ENCODE measurements around the gene ERCC8.
"Not testable (repeated sequence)": the region's sequence is repeated elsewhere in the genome, so short reads cannot be mapped to it uniquely, and the experiment has no call there.

Gene ERCC8

DNA sequence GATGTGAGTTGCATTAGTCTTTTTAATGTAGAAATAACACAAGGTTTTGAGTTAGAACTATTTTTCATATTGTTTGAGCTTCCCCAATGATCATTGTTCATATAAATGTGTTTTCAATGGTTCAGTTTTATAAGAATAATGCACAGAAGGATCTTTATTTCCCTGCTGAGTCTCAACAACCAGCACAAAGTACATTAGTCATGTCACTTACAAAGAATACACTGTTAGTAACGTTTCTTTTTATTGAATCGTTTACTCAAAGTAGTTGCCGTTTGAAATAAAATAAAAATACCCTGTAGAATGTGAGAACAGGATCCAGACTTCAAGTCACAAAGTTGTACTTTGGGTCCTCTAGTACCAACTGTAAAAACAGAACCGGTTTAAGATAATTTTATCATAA is 41.5 kb downstream of the ERCC8 start:
- no peak for DNase-seq

DNA sequence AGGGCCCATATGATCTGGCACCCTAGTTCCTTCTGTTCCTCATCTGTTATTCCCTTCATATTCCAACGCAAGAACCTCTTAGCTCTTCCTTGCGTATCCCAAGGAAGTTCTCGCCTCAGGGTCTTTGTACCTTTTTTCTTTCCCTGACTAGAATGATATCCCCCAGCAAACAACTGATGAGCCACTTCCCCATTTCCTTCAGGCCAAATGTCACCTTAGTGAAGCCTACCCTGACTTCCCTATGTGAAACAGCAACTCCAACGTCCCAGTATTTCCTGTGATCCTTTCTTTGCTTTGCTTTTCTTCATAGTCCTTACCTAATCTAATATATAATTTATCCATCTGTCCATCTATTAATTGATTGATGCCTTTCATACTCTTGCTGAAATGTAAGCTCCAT is 47.9 kb downstream of the ERCC8 start:
- no peak for DNase-seq

DNA sequence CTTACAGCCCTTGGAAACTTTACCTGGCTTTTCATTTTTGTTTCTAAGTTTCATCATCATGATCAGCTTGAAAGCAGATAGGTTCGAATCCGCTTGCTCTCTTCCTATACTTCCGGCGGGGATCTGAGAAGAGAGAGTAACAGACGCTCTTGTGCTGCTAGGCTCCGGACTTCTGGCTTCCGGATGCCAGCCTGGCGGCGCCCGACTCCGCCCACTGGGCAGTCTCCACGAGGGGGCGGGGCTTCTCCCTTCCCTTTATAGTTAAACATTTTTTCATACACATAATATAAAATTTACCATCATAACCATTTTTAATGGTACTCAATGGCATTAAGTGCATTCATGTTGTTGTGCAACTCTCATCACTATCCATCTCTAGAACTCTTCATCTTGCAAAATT is 51.3 kb downstream of the ERCC8 start:
- no peak for DNase-seq

DNA sequence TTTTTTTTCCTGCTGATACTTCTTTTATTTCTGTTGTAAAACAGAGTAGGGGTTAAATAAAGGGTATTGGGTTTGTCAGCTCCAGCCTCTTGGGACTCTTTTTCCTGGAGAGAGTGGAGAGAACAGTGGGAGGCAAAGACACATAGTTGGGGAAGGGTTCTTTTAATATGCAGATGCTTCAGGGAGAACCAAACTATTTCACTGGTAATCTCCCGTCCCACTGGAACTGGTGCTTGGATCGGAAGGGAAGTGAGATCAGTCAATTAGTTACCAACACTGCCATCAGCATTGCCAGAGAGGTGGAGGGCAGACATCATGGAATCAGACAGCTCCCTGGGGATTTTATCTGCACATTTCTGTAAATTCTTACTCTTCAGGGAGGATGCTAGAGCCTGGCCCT is 53.2 kb downstream of the ERCC8 start:
- no peak for DNase-seq

DNA sequence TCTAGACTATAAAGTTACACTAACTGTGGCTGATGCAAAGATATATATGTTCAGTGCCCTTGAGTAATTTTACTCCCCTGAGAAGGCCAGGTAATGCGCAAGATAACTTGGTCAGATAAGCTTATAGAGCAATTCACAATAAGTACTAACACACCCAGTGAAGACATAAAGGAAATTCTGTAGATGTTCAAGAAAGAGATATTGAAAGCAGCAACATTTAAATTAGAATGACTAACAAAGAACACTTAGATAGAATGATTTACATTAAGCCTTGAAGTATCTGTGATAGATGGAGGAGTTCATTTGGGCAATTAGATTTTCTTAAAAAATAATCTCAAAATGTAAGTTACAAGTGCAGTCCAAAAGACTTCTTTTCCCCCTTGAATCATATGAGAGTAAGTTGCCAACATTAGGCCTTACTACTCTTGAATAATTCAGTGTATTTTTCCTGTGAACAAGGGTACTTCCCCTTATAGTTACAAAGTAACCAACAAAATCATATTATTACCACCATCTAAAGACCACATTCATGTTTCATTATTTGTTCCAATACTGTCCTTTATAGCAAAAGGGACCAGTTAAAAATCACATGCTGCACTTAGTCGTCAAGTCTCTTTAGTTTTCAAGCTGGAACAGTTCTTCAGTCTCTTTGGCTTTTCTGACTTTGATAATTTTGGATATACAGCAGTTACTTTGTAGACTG is 56.4 kb downstream of the ERCC8 start:
- DNase-seq = no peak

DNA sequence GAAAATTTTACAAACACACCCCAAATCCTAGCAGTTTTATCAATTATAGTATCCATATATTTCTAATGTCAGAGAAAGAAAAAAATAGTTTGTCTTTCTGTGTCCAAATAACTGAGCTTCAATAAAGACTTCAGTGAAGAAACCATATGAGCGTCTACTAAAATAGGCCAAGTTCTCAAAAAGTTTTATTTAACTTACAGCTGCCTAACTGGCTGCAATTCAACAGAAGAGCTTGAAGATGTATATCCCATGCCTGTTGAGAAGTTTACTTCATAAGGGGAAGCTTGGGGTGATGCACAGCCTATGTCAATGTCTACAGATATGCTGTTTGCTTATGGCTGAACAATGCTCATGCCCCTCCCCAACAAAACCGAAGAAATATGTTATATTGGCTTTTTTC is 57.1 kb downstream of the ERCC8 start:
- DNase-seq = no peak

DNA sequence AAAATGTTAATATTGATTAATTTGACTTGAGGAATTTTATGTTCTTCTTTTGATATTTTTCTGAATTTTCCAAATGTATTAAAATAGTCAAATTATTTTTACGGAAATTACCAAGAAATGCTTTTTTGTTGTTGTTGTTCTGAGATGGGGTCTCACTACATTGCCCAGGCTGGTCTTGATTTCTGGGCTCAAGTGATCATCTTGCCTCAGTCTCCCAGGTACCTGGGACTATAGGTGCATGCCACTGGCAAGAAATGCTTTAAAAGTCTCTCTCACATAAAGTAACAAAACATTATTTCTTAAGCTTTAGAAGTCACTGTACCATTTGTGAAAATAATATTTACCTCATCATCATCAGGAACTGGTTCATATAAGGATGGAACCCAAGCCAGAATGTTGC is 57.8 kb downstream of the ERCC8 start:
- no peak for DNase-seq

DNA sequence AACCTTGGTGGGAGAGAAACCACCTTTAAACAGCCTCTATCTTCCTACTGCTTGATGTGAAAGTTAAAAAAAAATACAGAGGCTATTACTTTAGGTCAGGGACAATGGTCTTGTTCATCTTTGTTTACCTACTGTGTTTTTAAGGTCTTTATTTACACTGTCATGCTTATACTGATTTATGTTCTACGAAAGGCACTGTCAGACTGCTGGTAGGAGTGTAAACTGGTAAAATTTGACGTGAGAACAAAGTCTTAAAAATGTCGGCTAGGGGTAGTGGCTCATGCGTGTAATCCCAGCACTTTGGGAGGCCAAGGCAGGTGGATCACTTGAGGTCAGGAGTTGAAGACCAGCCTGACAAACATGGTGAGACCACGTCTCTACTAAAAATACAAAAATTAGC is 58.7 kb downstream of the ERCC8 start:
- DNase-seq = no peak

DNA sequence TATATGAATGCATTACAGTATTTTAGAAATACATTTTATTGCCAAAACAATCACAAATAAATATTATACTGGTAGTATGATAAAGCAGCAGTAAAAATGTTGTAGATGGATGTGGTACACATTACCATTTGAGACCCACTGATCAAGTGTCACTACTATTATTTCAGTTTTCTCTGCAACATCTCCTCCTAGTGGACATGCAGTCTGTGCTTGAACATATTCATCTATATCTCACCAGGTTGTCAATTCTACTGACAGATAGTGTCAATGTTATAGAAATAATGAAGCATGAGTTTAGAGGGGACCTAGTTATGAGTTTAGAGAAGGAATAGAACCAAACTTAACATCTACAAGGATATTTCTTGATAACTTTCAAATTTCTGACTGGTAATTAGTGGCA is 61.6 kb downstream of the ERCC8 start:
- no peak for DNase-seq

DNA sequence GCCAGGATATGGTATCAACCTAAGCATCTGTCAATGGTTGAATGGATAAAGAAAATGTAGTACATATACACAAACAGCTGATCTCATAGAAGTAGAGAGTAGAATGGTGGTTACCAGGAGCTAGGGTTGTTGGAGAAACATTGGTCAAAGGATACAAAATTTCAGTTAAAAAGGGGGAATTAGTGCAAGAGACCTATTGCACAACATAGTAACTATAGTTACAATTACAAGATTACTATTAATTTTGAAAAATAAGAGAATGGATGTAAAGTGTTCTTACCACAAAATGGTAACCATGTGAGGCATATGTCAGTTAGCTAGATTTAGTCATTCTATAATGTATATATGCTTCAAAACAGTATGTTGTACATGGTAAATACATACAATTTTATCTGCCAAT is 72.0 kb downstream of the ERCC8 start:
- no peak for DNase-seq

DNA sequence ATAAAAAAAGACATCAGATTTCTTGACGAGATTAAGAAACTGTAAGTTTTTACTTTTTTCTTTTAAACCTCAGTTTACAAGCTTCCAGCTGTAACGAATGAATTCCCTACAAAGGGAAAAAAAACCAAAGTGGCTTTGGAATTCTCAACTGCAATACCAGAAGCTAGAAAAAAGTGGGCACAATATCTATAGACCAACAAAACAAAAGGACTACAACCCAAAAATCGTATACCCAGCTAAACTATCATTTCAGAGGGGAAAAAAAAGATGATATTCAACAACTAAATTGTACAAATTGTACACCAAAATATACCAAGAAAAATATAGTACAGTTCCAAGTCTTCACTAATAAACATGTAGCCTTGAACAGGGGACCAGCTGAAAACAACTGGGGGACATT is 74.0 kb downstream of the ERCC8 start:
- DNase-seq = no peak

DNA sequence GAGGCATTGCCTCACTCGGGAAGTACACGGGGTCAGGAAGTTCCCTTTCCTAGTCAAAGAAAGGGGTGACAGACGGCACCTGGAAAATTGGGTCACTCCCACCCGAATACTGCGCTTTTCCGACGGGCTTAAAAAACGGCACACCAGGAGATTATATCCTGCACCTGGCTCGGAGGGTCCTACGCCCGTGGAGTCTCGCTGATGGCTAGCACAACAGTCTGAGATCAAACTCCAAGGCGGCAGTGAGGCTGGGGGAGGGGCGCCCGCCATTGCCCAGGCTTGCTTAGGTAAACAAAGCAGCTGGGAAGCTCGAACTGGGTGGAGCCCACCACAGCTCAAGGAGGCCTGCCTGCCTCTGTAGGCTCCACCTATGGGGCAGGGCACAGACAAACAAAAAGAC is 84.3 kb downstream of the ERCC8 start:
- not testable (repeated sequence) for DNase-seq

DNA sequence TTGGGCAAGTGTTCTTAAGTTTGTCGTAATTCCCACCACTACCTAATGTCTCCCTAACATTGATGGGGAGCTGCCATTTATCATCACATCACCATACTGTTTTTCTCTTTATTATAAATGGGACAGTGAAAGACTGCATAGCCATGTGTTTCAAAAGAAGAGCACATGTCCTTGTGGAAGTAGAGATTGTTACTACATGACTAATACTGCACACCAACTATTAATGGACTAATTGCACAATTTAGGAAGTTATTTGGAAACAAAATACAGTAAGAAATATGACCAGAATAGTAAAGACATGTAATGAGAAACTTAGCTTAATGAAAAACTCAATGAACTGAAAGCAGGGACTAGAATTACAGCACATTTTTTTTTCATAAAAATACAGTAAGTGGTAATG is 88.8 kb downstream of the ERCC8 start:
- DNase-seq = no peak

DNA sequence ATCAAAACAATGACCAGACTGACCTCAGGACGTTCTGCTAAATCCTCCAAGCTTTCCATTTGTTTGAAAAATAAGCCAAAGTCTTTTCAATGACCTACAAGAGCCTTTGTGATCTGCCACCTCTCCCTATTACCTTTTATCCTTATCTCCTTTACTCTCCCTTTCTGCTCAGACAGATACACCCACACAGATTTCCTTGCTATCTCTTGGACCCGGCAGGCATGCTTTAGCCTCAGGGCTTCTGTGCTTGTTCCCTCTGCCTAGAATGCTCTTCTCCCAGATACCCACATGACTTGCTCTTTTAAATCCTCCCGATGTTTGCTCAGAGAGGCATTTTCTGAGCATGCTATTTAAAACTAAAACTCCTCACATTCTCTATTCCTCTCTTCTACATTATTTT is 91.9 kb downstream of the ERCC8 start:
- no peak for DNase-seq

DNA sequence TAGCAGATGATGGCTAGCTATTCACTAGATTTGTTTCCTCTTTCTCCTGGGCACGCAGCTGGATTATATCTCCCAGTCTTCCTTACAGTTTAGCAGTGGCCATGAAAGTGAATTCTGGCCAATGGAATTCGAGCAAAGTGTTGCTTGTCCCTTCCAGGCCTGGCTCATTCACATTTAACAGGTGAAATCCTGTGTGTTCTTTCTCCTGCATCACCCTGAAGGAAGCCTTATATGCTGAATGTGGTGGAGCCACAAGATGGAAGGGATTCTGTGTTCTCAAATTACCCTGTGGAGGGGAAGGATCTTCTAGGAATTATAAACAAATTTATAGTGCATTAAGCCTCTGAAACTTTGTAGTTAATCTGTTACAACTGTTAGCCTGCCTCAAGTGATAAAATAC is 92.6 kb downstream of the ERCC8 start:
- no peak for DNase-seq

DNA sequence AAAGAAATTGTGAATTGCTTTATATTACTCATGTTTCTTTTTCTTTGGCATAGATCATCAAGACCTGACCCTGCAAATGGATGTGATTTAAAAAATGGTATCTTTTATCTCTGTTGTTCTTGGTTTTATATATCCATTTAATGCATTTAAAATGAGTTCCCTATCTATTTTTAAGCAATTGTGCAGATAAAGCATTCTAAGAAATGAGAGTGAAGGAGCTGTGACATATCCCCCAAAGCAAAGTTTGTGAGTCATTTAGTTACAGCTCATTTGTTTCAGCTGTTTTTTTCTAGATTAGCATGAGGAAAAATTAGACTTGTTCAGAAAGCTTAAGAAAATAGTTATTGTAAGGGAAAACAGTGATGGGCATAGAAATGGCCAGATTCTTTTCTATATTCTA is 93.2 kb downstream of the ERCC8 start:
- no peak for DNase-seq

DNA sequence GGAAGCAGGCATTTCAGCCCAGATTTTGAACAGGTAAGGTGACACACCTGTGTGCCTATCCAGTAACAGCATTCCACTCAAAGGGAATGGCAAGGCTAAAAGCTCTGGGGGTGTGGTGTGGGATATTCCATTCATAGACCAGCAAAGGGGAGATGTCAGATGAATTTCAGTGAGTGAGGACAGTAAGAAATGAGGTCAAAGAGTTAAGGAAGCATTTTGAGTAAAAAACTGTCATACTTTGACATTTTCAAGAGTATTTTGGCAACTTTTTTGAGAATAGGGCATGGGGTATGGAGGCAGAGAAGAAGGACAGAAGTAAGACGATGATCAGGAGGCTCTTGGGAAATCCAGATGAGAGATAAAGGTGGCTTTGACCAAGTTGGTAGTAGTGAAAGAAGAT is 98.6 kb downstream of the ERCC8 start:
- no peak for DNase-seq

DNA sequence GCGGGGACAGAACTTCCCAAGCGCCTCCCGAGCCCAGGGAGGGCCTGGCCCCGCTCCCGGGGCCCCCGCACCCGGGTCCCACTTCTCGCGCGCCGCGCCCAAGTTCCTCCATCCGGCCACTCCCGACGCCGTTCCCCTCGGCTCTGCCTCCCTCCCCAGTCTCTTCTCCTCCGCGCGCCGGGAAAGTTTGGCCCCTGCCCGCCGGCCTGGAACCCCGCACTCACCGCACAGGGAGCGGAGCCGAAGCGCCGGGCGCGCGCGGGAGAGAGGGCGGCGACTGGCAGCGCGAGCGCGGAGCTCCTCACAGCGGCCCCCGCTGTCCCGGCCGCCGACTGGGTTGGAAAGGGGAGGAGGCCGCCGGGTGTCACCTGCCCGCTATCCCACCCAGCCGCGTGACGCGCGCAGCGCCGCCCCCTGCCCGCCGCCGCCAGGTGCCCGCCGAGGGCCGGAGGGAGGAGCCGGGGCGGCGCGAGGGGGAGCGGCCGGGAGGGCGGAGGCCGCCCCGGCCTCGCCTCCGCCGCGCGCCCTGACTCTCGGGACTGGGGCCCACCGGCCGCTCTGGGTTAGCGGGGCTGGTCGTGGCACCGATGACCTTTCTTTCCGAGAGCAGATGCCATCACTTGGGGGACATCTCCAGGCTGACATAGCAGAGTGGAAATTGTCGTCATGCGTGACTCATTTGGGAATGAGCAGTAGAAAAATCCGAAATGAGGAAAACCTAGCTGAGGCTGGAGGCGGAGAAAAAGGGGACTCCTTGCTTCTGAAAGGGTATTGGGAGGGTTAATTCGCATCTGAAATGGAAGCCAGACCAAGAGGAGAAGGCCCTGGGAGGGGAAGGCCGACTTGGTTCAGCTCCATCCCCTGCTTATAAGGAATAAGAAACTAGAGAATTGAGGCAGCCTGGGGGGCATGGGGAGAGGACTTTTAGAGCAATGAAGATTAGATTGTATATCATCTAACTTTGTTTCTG is 100.6 kb downstream of the ERCC8 start, which contains the start of gene ELOVL7:
Gene ELOVL7, minus strand, starts transcription at position 334 of the 970 bp plus-strand sequence. CDS start 56,872 bp downstream, outside the sequence.
- no peak for DNase-seq

DNA sequence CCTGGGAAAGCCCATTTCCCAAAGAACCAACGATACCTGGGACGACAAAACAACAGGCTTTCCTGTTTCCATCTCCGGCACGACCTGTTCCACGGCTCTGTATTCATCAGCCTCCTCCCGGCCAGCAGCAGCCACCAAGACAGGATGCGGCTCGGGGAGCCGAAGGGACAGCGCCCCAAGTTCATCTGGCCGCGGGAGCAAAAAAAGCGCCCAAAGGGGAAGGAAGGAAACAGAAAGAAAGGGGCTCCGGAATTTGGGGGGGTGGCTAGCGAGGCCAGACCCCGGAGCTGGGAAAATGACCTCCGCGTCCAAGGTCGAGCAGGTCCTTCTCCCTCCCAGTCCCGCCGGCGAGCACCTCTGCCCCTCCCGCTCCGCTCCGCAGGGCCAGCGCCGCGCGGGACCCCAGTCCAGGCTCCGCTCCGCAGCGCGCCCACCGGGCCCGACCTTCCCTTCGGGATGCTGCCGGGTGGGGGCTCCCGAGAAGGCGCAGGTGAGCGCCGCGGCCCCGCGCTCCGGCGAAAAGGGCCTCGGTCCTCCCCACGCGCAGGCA is 101.4 kb downstream of the ERCC8 start:
- DNase-seq = no peak

DNA sequence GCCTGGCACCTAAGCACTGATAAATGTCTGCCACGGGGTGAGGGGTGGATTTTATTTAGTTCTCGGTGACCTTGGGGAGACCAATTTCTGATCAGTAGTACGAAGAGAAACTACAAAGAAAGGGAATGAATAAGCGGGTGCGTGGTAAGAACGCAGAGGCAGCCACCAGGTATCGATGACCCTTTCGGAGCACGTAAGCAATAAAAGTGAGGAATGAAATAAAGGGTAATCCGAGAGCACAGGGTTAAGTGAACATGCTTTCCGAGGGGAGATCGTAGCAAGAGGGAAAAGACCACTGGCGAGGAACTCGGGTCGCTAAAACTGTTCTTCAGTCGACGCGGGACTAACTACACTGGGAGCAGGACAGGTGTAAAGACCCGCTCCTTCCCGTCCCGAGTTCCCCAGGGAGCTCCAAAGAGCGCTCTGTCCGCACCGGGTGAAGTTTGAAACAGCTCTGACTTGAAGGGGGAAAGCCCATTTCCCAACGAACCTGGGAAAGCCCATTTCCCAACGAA is 101.9 kb downstream of the ERCC8 start:
- no peak for DNase-seq

DNA sequence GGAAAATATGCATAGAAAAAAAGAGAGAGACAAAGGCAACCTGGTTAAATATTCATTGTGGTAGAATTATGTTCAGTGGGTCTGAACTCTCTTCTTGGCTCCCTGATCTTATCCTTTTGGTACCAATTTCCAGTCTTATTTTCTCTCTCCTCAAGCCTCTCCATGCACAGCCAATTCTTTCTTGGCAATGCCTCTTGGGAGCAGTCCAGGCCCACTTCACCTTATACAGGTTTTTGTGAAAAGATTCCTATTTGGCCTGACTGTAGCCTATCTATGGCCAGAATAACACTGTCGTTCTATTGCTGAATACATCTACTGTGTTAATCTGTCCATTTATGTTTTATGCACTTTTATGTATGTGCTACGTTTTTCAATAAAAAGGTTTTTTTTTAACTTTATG is 103.5 kb downstream of the ERCC8 start:
- peak; percentile 54 for DNase-seq

DNA sequence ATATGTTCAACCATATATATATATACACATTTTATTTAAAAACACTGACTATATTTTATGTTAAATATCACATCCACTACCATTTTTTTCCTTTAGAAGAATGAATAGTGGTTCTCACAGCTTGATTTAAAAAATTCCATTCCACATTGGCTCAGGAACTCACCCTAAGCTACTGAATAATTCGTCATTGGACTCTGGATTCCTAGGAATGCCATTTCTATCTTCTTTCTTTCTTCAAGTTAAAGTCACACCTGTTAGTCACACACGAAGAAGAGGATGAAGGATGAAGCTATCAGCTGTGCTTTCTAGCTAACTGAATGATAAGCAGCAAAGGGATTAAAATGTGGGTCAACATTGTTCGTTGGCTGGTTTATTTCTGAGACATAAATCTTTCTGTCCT is 108.7 kb downstream of the ERCC8 start:
- no peak for DNase-seq

DNA sequence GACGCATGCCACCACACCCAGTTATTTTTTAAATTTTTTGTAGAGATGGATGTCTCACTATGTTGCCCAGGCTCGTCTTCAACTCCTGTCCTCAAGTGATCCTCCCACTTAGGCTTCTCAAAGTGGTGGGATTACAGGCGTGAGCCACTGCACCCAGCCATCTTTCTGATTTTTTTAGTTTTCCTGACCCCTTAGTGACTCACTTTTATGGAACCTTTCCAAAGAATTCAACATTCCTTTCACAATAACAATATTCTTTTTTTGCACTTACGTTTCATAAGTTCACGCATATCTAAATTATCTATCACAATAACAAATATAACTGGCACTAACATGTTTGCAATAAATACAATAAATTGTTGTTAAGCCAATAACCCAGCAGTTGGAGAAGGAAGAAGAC is 109.3 kb downstream of the ERCC8 start:
- DNase-seq = no peak

DNA sequence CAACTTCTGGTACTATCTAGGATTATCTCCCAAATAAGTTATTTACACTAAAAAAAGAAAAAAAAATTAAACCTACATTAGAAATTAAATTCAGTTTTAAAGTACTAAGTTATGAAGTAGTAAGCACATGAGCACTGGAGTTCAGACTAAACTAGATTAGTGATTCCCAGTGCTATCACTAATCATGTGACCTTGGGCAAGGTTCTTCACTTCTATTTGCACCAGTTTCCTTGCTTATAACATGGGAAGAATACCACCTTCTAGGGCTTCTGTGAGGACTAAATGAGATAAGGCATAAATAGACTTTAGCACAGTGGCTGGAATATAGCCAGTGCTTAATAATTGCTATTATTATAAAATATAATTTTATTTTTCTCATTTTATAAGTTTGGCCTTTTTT is 111.3 kb downstream of the ERCC8 start:
- no peak for DNase-seq

All from NCI-H2029 treated with DMSO at 0.1 percent for 48 hours (cell line).